8988T (cell line): ENCODE results near the gene PINLYP.
"Not testable (repeated sequence)": the region's sequence is repeated elsewhere in the genome, so short reads cannot be mapped to it uniquely, and the experiment has no call there.

ENCODE experiments used
- DNase-seq: peaks from one replicate; pipeline ENCODE4 v3.0.0; 2011

PINLYP gene

GRCh38 chr19:43575156-43575950 lies at the start of gene PINLYP, which contains the start of gene XRCC1:
Gene PINLYP, plus strand, starts transcription at chr19:43575801. Its CDS starts 1,391 bp downstream, at chr19:43577192.
Gene XRCC1, minus strand, starts transcription at chr19:43575527. Its CDS starts 69 bp downstream, at chr19:43575458.
- DNase-seq: peak; percentile 82

GRCh38 chr19:43525836-43526771 lies 49.5 kb upstream of the PINLYP start:
- no peak for DNase-seq

- peak; percentile 75 for DNase-seq
Observed at GRCh38 chr19:43526884-43527859, 48.4 kb upstream of the PINLYP start, which contains the start of gene ETHE1. Gene ETHE1, minus strand, starts transcription at chr19:43527201. Its CDS starts 24 bp downstream, at chr19:43527177.

- DNase-seq: no peak
Observed at GRCh38 chr19:43527860-43528622, 47.6 kb upstream of the PINLYP start.

- DNase-seq: no peak
Observed at GRCh38 chr19:43532571-43532961, 43.0 kb upstream of the PINLYP start.

GRCh38 chr19:43532962-43533545 lies 42.5 kb upstream of the PINLYP start, which contains the start of gene ZNF575:
Gene ZNF575, plus strand, starts transcription at chr19:43533188. Its CDS starts 1,235 bp downstream, at chr19:43534423.
- peak; percentile 74 for DNase-seq

GRCh38 chr19:43533546-43534304 lies 41.9 kb upstream of the PINLYP start:
- peak; percentile 85 for DNase-seq

GRCh38 chr19:43534305-43534815 lies 41.2 kb upstream of the PINLYP start:
- no peak for DNase-seq

GRCh38 chr19:43534816-43535761 lies 40.5 kb upstream of the PINLYP start:
- peak; percentile 69 for DNase-seq

- no peak for DNase-seq
Observed at GRCh38 chr19:43538922-43539321, 36.7 kb upstream of the PINLYP start.

- DNase-seq: no peak
Observed at GRCh38 chr19:43540381-43540780, 35.2 kb upstream of the PINLYP start.

GRCh38 chr19:43541920-43542650 lies 33.5 kb upstream of the PINLYP start:
- DNase-seq: no peak

GRCh38 chr19:43544077-43544476 lies 31.5 kb upstream of the PINLYP start:
- no peak for DNase-seq

GRCh38 chr19:43545276-43545675 lies 30.3 kb upstream of the PINLYP start:
- no peak for DNase-seq

GRCh38 chr19:43545981-43546380 lies 29.6 kb upstream of the PINLYP start:
- no peak for DNase-seq

- DNase-seq: no peak
Observed at GRCh38 chr19:43546581-43546980, 29.0 kb upstream of the PINLYP start.

GRCh38 chr19:43547926-43548325 lies 27.7 kb upstream of the PINLYP start:
- DNase-seq: not testable (repeated sequence)

GRCh38 chr19:43548706-43549105 lies 26.9 kb upstream of the PINLYP start:
- DNase-seq: no peak
